HEK293 (cell line): ENCODE measurements around the gene SHROOM3.
"Not testable (repeated sequence)": the region's sequence is repeated elsewhere in the genome, so short reads cannot be mapped to it uniquely, and the experiment has no call there.

Experiments used
- CTCF ChIA-PET: fragments of 350-600 bp; formaldehyde crosslinking; extraction: SDS; loops from one replicate; lab custom pipeline; 2021; ENCODE audit warnings: antibody characterized with exemption; lab: Yijun Ruan, JAX
- POLR2A ChIA-PET: fragments of 300-600 bp; formaldehyde crosslinking; extraction: SDS; loops from one replicate; lab custom pipeline; 2020; ENCODE audit warnings: antibody characterized with exemption, inconsistent platforms; lab: Yijun Ruan, JAX
- H3K27ac ChIP-seq: fragments of 200-500 bp; sonication (Bioruptor generic); 2 replicates; pipeline ENCODE4 v1.5.1; 2014; ENCODE audit warnings: low read depth, low read length, control low read depth, inconsistent platforms; ENCODE audit errors: extremely low read depth
- H3K36me3 ChIP-seq, 2 experiments: fragments of 200-500 bp in 1 of 2; sonication (Bioruptor generic) in 1 of 2; 1 replicate in 1 of 2; 2 replicates in 1 of 2; pipeline ENCODE4 v1.5.1; 2014 to 2017; ENCODE audit warnings: inconsistent platforms in 2 of 2, low read length in 2 of 2; ENCODE audit not compliant: control insufficient read depth in 2 of 2, insufficient read depth in 1 of 2
- H3K4me1 ChIP-seq: fragments of 200-500 bp; sonication (Bioruptor generic); 2 replicates; pipeline ENCODE4 v1.5.1; 2014; ENCODE audit warnings: mild to moderate bottlenecking, low read length, inconsistent platforms; ENCODE audit not compliant: control insufficient read depth, insufficient read depth
- H3K4me3 ChIP-seq: 2 replicates; pipeline ENCODE4 v1.5.1; 2011; ENCODE audit warnings: low read depth, mild to moderate bottlenecking, control low read depth, low read length, moderate library complexity
- H3K9me3 ChIP-seq: fragments of 200-500 bp; sonication (Bioruptor generic); 2 replicates; pipeline ENCODE4 v1.5.1; 2014; ENCODE audit warnings: low read depth, low read length, inconsistent platforms; ENCODE audit not compliant: control insufficient read depth, insufficient read depth
- ELK4 ChIP-seq: IDR thresholded peaks from 2 replicates; pipeline ENCODE4 v1.6.1; 2011; ENCODE audit warnings: mild to moderate bottlenecking, low read depth, low read length, borderline replicate concordance
- HOXC10 ChIP-seq: sonication (generic); formaldehyde crosslinking; IDR thresholded peaks from 2 replicates; pipeline ENCODE4 v1.8.1; 2023; ENCODE audit warnings: mild to moderate bottlenecking, missing genetic modification reagents
- PRDM6 ChIP-seq: fragments of 450-650 bp; formaldehyde crosslinking; IDR thresholded peaks from 2 replicates; pipeline ENCODE4 v1.5.1; 2017; ENCODE audit warnings: missing biosample characterization, missing genetic modification characterization
- SCRT1 ChIP-seq: fragments of 450-650 bp; formaldehyde crosslinking; IDR thresholded peaks from 2 replicates; pipeline ENCODE4 v1.5.1; 2016; ENCODE audit warnings: missing biosample characterization, missing genetic modification characterization, borderline replicate concordance
- SCRT2 ChIP-seq: fragments of 450-650 bp; formaldehyde crosslinking; IDR thresholded peaks from 2 replicates; pipeline ENCODE4 v1.5.1; 2016; ENCODE audit warnings: missing biosample characterization, missing genetic modification characterization
- SETDB1 ChIP-seq: IDR thresholded peaks from one replicate; pipeline ENCODE4 v1.6.1; 2017; ENCODE audit warnings: mild to moderate bottlenecking, low read length, moderate library complexity, mixed read lengths; ENCODE audit not compliant: insufficient read length
- ZFHX2 ChIP-seq: fragments of 450-650 bp; formaldehyde crosslinking; conservative IDR thresholded peaks from 2 replicates; pipeline ENCODE4 v1.5.1; 2016; ENCODE audit warnings: missing biosample characterization, missing genetic modification characterization
- ZNF114 ChIP-seq: fragments of 450-650 bp; formaldehyde crosslinking; IDR thresholded peaks from 2 replicates; pipeline ENCODE4 v1.5.0; 2017; ENCODE audit warnings: missing biosample characterization, missing genetic modification characterization
- ZNF37A ChIP-seq: fragments of 450-650 bp; IDR thresholded peaks from 2 replicates; pipeline ENCODE4 v1.5.1; 2018; ENCODE audit warnings: missing biosample characterization, missing genetic modification characterization
- ZNF398 ChIP-seq: fragments of 450-650 bp; formaldehyde crosslinking; IDR thresholded peaks from 2 replicates; pipeline ENCODE4 v1.5.1; 2017; ENCODE audit warnings: missing biosample characterization, missing genetic modification characterization
- ZNF501 ChIP-seq: fragments of 450-650 bp; formaldehyde crosslinking; IDR thresholded peaks from 2 replicates; pipeline ENCODE4 v1.5.1; 2016; ENCODE audit warnings: missing biosample characterization, missing genetic modification characterization
- ZNF585B ChIP-seq: fragments of 450-650 bp; formaldehyde crosslinking; IDR thresholded peaks from 2 replicates; pipeline ENCODE4 v1.5.1; 2016; ENCODE audit warnings: missing biosample characterization, missing genetic modification characterization
- ZNF645 ChIP-seq: fragments of 450-650 bp; formaldehyde crosslinking; IDR thresholded peaks from 2 replicates; pipeline ENCODE4; 2016; ENCODE audit warnings: missing biosample characterization, missing genetic modification characterization

SHROOM3 gene

GRCh38 chr4:76607266-76607799, 172.3 kb downstream of the SHROOM3 start:
- no peak overlapping the region for H3K4me3 ChIP-seq
- H3K36me3 ChIP-seq: no peaks in the 10 kb centered on the region
- H3K4me1 ChIP-seq: peaks cover 13% of the 10 kb centered on the region
- H3K9me3 ChIP-seq: no peaks in the 10 kb centered on the region
- ChIA-PET POLR2A (no interaction called here), CTCF (no interaction called here)
- TF ChIP-seq HOXC10: no peak
- TF ChIP-seq PRDM6: no peak
- no peak for TF ChIP-seq ZNF398 (tag by site-specific recombination)
- TF ChIP-seq ZNF114 (tag by site-specific recombination): no peak
- no peak for TF ChIP-seq ZNF645
- peak; percentile 34 for TF ChIP-seq ZFHX2 (tag by site-specific recombination)
- TF ChIP-seq SCRT1 (tag by site-specific recombination): peak; percentile 59; the same call in 1 of the 2 replicates
- no peak for TF ChIP-seq ZNF501 (tag by site-specific recombination)
- TF ChIP-seq ELK4: no peak
- peak; percentile 78 for TF ChIP-seq SCRT2 (tag by site-specific recombination)
- TF ChIP-seq SETDB1: no peak
- TF ChIP-seq ZNF37A (tag by site-specific recombination): no peak
- TF ChIP-seq, all 188 proteins: peak for 3
- no peak overlapping the region for H3K27ac ChIP-seq

GRCh38 chr4:76607846-76608245, 172.8 kb downstream of the SHROOM3 start:
- H3K4me3 ChIP-seq: no peak overlapping the region
- H3K9me3 ChIP-seq: no peaks in the 10 kb centered on the region
- no peak overlapping the region for H3K27ac ChIP-seq
- POLR2A ChIA-PET: no interaction called here
- no peak for TF ChIP-seq ZNF585B (tag by site-specific recombination)
- TF ChIP-seq, all 188 proteins: peak for 0
- Histone ChIP-seq H3K36me3 (no peaks in the 10 kb centered on the region), H3K4me1 (peaks cover 13% of the 10 kb centered on the region)
- CTCF ChIA-PET: interaction anchor here (0.7 kb wide), 1 partner anchor 178 kb away, joined by 5 read pairs; no protein-coding TSS in a partner anchor

- H3K4me1 ChIP-seq: peaks cover 13% of the 10 kb centered on the region
- H3K4me3 ChIP-seq, H3K9me3 ChIP-seq, H3K27ac ChIP-seq, POLR2A ChIA-PET, H3K36me3 ChIP-seq, CTCF ChIA-PET: not testable (repeated sequence)
Observed at GRCh38 chr4:76608549-76608948, 173.5 kb downstream of the SHROOM3 start.
